Measurements from ENCODE around the gene SLC38A2.

- no peak for TF ChIP-seq POLR2A (IDR thresholded peaks at IDR 0.05)
- no peak for TF ChIP-seq CTCF (IDR thresholded peaks at IDR 0.05)
These were observed 29.3 kb downstream of the SLC38A2 start for GRCh38 chr12:46343118-46343852.
